Fibroblast of villous mesenchyme (primary cell): ENCODE results near the gene MORN2. TPM values are rescaled to one million over a fixed set of nuclear protein-coding genes. Genes with fewer than 3 reads are reported as not detected.

Experiments used
- DNase-seq: peaks from one replicate; pipeline ENCODE4 v3.0.0-alpha.2; 2010; ENCODE audit warnings: low read depth
- H3K4me3 ChIP-seq: 2 replicates; pipeline ENCODE4 v1.5.1; 2011; ENCODE audit warnings: low read depth, mild to moderate bottlenecking, low read length
- CTCF ChIP-seq: IDR thresholded peaks from 2 replicates; pipeline ENCODE4 v1.5.1; 2012; ENCODE audit warnings: low read depth, mild to moderate bottlenecking, low read length; ENCODE audit not compliant: insufficient read depth
- total RNA-seq: library from RNA; depleted of rRNA; stranded (reverse); fragments of >200 nt; gene quantifications from 2 replicates; pipeline ENCODE4 v1.2.3, GENCODE V29; 2012

Gene MORN2
- total RNA-seq, 1 donor, result 10.8 TPM

DNA sequence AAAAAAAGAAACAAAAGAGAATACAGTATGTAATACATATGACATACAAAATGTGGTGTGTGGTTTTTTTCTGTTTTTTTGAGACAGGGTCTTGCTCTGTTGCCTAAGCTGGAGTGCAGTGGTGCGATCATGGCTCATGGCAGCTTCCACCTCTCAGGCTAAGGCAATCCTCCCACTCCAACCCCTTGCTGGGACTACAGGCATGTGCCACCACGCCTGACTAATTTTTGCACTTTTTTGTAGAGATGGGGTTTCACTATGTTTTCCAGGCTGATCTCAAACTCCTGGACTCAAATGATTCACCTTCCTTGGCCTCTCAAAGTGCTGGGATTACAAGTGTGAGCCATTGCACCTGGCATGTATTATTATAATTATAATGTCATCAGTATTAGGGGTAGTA lies 39.0 kb upstream of the MORN2 start:
- TF ChIP-seq CTCF, result no peak
- H3K4me3 ChIP-seq, result no peak overlapping the region
- no peak for DNase-seq

DNA sequence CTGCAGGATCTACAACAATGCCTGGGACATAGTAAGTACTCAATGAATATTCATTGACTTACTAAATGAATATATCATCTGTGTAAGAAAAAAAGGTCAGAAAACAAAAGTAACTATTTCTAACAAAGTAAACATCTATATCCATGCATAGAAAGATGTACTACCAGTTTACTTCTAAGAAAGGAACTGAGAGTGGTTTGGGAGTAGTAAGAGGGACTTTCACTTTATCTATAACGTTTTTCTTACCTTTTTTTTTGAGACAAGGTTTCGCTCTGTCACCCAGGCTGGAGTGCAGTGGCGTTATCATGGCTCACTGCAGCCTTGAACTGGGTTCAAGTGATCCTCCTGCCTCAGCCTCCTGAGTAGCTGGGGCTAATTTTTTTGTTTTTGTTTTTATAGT lies 25.7 kb upstream of the MORN2 start:
- no peak overlapping the region for H3K4me3 ChIP-seq
- no peak for TF ChIP-seq CTCF

GRCh38 chr2:38856165-38856564 lies 19.6 kb upstream of the MORN2 start:
- no peak overlapping the region for H3K4me3 ChIP-seq
- TF ChIP-seq CTCF, result no peak
- peak; percentile 86 for DNase-seq

More for the DNA sequence above, 25.7 kb upstream of the MORN2 start:
- no peak for DNase-seq

DNA sequence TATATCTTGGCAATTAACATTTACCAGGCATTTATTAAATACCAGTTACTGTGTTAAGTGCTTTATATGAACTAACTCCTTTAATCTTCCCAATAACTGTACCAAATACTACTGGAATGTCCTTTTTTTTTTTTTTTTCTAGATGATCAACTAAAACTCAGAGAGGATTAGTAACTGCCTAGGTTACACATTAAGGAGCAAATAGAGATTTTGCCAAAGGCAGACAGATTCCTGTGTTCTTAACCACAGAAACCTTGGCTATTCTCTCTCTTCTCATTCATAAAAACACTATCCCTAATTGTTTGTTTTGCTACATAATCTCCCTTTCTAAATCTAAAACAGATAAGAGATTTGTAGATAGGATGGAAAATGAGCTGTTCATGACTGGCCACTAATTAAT lies 13.3 kb upstream of the MORN2 start:
- H3K4me3 ChIP-seq, result no peak overlapping the region
- DNase-seq, result no peak
- TF ChIP-seq CTCF, result no peak

- no peak for DNase-seq
Observed at GRCh38 chr2:38863061-38863695, 12.6 kb upstream of the MORN2 start.

GRCh38 chr2:38866773-38867443 lies 8.9 kb upstream of the MORN2 start:
- H3K4me3 ChIP-seq, result no peak overlapping the region
- DNase-seq, result no peak
- no peak for TF ChIP-seq CTCF

More at GRCh38 chr2:38863061-38863695, 12.6 kb upstream of the MORN2 start:
- H3K4me3 ChIP-seq, result no peak overlapping the region
- no peak for TF ChIP-seq CTCF
